Measurements from ENCODE around the gene SPATA7. TPM values are rescaled to one million over a fixed set of nuclear protein-coding genes. Genes with fewer than 3 reads are reported as not detected.

The SPATA7 gene
- total and polyA plus RNA-seq, 9 of the 15 experiments (the other 6 are each of a cell fraction or from before 2014, with no cell fraction given): 0.80 to 3.3 (median 2.5) TPM

DNA sequence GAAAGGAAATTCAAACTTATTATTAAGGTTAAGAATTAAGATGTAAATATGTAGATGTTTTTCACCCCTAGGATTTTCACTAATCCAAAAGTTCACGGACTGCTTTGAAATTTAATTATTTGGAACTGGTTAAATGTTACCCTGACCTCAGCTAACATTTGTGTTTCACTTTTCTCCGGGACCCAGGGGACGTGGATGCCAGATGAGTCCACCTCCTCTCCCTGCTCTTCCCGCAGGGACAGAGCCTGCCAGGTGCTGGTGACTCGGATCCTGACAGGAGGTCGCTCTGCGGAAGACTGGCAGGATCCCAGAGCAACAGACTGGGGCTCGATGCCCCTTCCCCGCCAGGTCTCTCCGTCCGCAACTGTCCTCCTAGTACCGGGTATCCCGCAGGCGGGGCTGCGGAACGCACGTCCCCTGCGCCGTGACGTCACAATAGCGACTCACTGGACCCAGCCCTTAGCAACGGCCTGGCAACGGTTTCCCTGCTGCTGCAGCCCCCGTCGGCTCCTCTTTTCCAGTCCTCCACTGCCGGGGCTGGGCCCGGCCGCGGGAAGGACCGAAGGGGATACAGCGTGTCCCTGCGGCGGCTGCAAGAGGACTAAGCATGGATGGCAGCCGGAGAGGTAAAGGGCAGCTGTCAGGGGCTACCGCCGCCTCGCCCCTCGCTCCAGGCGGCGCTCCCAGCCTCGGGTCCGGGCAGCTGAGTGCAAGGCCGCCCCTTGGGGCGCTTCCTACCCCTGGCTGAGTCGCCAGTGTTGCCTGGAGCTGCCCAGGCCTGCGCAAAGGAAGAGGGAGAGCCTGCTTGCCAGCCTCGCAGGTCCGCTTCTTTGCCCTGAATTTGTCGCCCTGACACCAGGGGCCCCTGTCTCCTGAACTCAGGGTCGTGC is at the start of gene SPATA7 (continued):
- TF ChIP-seq, protein P1, sequence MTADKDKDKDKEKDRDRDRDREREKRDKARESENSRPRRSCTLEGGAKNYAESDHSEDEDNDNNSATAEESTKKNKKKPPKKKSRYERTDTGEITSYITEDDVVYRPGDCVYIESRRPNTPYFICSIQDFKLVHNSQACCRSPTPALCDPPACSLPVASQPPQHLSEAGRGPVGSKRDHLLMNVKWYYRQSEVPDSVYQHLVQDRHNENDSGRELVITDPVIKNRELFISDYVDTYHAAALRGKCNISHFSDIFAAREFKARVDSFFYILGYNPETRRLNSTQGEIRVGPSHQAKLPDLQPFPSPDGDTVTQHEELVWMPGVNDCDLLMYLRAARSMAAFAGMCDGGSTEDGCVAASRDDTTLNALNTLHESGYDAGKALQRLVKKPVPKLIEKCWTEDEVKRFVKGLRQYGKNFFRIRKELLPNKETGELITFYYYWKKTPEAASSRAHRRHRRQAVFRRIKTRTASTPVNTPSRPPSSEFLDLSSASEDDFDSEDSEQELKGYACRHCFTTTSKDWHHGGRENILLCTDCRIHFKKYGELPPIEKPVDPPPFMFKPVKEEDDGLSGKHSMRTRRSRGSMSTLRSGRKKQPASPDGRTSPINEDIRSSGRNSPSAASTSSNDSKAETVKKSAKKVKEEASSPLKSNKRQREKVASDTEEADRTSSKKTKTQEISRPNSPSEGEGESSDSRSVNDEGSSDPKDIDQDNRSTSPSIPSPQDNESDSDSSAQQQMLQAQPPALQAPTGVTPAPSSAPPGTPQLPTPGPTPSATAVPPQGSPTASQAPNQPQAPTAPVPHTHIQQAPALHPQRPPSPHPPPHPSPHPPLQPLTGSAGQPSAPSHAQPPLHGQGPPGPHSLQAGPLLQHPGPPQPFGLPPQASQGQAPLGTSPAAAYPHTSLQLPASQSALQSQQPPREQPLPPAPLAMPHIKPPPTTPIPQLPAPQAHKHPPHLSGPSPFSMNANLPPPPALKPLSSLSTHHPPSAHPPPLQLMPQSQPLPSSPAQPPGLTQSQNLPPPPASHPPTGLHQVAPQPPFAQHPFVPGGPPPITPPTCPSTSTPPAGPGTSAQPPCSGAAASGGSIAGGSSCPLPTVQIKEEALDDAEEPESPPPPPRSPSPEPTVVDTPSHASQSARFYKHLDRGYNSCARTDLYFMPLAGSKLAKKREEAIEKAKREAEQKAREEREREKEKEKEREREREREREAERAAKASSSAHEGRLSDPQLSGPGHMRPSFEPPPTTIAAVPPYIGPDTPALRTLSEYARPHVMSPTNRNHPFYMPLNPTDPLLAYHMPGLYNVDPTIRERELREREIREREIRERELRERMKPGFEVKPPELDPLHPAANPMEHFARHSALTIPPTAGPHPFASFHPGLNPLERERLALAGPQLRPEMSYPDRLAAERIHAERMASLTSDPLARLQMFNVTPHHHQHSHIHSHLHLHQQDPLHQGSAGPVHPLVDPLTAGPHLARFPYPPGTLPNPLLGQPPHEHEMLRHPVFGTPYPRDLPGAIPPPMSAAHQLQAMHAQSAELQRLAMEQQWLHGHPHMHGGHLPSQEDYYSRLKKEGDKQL (CRISPR knock-in tag; IDR thresholded peaks at IDR 0.05; ENCODE audit: borderline replicate concordance): no peak
- TF ChIP-seq JUND (IDR thresholded peaks at IDR 0.05; ENCODE audit: borderline replicate concordance, low read depth, low read length) (0 out of 2 replicates have a peak, but pooled peaks have one; percentile 27), JUND (tag; IDR thresholded peaks at IDR 0.05; ENCODE audit: borderline replicate concordance, low read depth, low read length) (no peak), PHF20 (IDR thresholded peaks at IDR 0.05; ENCODE audit: partially characterized antibody) (peak; percentile 77), RFX5 (IDR thresholded peaks at IDR 0.05; ENCODE audit: low read depth, low read length) (0 out of 2 replicates have a peak, but pooled peaks have one; percentile 35), ZNF584 (CRISPR knock-in tag; IDR thresholded peaks at IDR 0.05; ENCODE audit: low read depth) (no peak), U2AF1 (optimal IDR thresholded peaks at IDR 0.05; ENCODE audit: low read depth, low read length) (no peak), KHSRP (IDR thresholded peaks at IDR 0.05) (peak; percentile 73), CTBP1 (IDR thresholded peaks at IDR 0.05; ENCODE audit: borderline replicate concordance) (peak; percentile 54; the same call in 1 of the 2 replicates), ATF7 (IDR thresholded peaks at IDR 0.05) (peak; percentile 81; the same call in 1 of the 2 replicates), ZNF76 (CRISPR knock-in tag; IDR thresholded peaks at IDR 0.05; ENCODE audit: borderline replicate concordance) (no peak), DPF2 (IDR thresholded peaks at IDR 0.05) (no peak), L3MBTL2 (IDR thresholded peaks at IDR 0.05) (no peak), TARDBP (IDR thresholded peaks at IDR 0.05) (no peak), NRF1 (conservative IDR thresholded peaks at IDR 0.05 in 1 of 2, IDR thresholded peaks at IDR 0.05 in 1 of 2) (peak; percentile 75 to 80)
- TF ChIP-seq, protein P2, sequence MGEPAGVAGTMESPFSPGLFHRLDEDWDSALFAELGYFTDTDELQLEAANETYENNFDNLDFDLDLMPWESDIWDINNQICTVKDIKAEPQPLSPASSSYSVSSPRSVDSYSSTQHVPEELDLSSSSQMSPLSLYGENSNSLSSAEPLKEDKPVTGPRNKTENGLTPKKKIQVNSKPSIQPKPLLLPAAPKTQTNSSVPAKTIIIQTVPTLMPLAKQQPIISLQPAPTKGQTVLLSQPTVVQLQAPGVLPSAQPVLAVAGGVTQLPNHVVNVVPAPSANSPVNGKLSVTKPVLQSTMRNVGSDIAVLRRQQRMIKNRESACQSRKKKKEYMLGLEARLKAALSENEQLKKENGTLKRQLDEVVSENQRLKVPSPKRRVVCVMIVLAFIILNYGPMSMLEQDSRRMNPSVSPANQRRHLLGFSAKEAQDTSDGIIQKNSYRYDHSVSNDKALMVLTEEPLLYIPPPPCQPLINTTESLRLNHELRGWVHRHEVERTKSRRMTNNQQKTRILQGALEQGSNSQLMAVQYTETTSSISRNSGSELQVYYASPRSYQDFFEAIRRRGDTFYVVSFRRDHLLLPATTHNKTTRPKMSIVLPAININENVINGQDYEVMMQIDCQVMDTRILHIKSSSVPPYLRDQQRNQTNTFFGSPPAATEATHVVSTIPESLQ (CRISPR knock-in tag; IDR thresholded peaks at IDR 0.05): no peak
- TF ChIP-seq, protein P3, sequence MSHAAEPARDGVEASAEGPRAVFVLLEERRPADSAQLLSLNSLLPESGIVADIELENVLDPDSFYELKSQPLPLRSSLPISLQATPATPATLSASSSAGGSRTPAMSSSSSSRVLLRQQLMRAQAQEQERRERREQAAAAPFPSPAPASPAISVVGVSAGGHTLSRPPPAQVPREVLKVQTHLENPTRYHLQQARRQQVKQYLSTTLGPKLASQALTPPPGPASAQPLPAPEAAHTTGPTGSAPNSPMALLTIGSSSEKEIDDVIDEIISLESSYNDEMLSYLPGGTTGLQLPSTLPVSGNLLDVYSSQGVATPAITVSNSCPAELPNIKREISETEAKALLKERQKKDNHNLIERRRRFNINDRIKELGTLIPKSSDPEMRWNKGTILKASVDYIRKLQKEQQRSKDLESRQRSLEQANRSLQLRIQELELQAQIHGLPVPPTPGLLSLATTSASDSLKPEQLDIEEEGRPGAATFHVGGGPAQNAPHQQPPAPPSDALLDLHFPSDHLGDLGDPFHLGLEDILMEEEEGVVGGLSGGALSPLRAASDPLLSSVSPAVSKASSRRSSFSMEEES (CRISPR knock-in tag; IDR thresholded peaks at IDR 0.05): no peak
- TF ChIP-seq, protein P4, sequence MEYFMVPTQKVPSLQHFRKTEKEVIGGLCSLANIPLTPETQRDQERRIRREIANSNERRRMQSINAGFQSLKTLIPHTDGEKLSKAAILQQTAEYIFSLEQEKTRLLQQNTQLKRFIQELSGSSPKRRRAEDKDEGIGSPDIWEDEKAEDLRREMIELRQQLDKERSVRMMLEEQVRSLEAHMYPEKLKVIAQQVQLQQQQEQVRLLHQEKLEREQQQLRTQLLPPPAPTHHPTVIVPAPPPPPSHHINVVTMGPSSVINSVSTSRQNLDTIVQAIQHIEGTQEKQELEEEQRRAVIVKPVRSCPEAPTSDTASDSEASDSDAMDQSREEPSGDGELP (CRISPR knock-in tag; IDR thresholded peaks at IDR 0.05; ENCODE audit: borderline replicate concordance): peak; percentile 48; the same call in 1 of the 2 replicates
